HG03439 (cell line): ENCODE measurements around the gene MORF4L1.

ENCODE experiments used
- ATAC-seq: cut with Tn5 transposase; IDR thresholded peaks from one replicate; pipeline ENCODE4 v1.9.1; 2021; ENCODE audit warnings: mild to moderate bottlenecking, moderate library complexity; ENCODE audit not compliant: unreplicated experiment

The MORF4L1 gene

DNA sequence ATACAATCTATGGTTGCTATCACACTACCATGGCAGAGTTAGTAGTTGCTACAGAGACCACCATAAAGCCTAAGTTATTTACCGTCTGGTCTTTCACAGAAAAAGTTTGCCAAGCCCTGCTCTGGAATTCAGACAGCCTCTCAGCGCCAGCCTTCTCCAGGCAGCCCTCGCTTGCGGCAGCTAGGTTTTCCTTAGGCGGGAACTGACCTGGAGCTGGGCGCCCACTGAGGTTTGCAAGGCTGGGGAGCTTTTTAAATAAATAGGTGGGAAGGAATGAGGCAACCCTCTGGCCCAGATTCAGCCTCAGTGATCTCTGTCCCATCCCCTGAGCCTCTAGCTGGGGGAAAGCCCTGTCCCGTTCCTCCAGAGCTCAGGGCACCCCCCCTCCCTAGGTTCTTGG, 71.0 kb downstream of the MORF4L1 start:
- ATAC-seq: no peak

GRCh38 chr15:78944202-78944625, 71.5 kb downstream of the MORF4L1 start:
- peak; percentile 23 for ATAC-seq

- ATAC-seq: peak; percentile 50
Measured at GRCh38 chr15:78944669-78945407, 72.1 kb downstream of the MORF4L1 start, which contains the start of gene CTSH. CTSH (minus strand) TSS chr15:78945046; CDS start chr15:78944981, 65 bp downstream.

- no peak for ATAC-seq
Measured at GRCh38 chr15:78946493-78946892, 73.8 kb downstream of the MORF4L1 start.

- no peak for ATAC-seq
Measured at GRCh38 chr15:78947506-78947905, 74.8 kb downstream of the MORF4L1 start.
